NK-92 treated with Interleukin-12 subunit alpha and Interleukin-12 subunit beta, amount 100 ng/mL, for 24 hours (cell line): Measurements from ENCODE around the gene IFNE.
"Not testable (repeated sequence)": the region's sequence is repeated elsewhere in the genome, so short reads cannot be mapped to it uniquely, and the experiment has no call there.

Source experiments
- DNase-seq: peaks from one replicate; lab custom pipeline; 2025; lab: John Stamatoyannopoulos, UW

IFNE gene

GRCh38 chr9:21491756-21492155 lies 9.6 kb upstream of the IFNE start:
- no peak for DNase-seq

GRCh38 chr9:21481470-21482056 lies 550 bp downstream of the IFNE start:
- no peak for DNase-seq

GRCh38 chr9:21479152-21479702 lies 2.9 kb downstream of the IFNE start:
- no peak for DNase-seq

GRCh38 chr9:21477466-21477865 lies 4.6 kb downstream of the IFNE start:
- no peak for DNase-seq

GRCh38 chr9:21473236-21473635 lies 8.9 kb downstream of the IFNE start:
- no peak for DNase-seq

- DNase-seq = no peak
Measured at GRCh38 chr9:21470126-21470525, 12.0 kb downstream of the IFNE start.

GRCh38 chr9:21465859-21466518 lies 16.1 kb downstream of the IFNE start:
- DNase-seq = no peak

GRCh38 chr9:21465138-21465537 lies 17.0 kb downstream of the IFNE start:
- no peak for DNase-seq

GRCh38 chr9:21461377-21461776 lies 20.7 kb downstream of the IFNE start:
- DNase-seq = no peak

- DNase-seq = no peak
Measured at GRCh38 chr9:21455320-21455719, 26.8 kb downstream of the IFNE start.

- no peak for DNase-seq
Measured at GRCh38 chr9:21454149-21454548, 28.0 kb downstream of the IFNE start.

- DNase-seq = no peak
Measured at GRCh38 chr9:21452681-21453080, 29.4 kb downstream of the IFNE start.

- no peak for DNase-seq
Measured at GRCh38 chr9:21450733-21451394, 31.2 kb downstream of the IFNE start.

GRCh38 chr9:21449312-21449711 lies 32.8 kb downstream of the IFNE start:
- DNase-seq = not testable (repeated sequence)

GRCh38 chr9:21443849-21444625 lies 38.1 kb downstream of the IFNE start:
- DNase-seq = no peak

- DNase-seq = no peak
Measured at GRCh38 chr9:21440139-21440538, 42.0 kb downstream of the IFNE start, which contains the start of gene IFNA1. IFNA1 (plus strand) TSS chr9:21440439; CDS start chr9:21440508, 69 bp downstream.

- DNase-seq = not testable (repeated sequence)
Measured at GRCh38 chr9:21435015-21435383, 47.1 kb downstream of the IFNE start.

- no peak for DNase-seq
Measured at GRCh38 chr9:21434202-21435014, 47.7 kb downstream of the IFNE start.

GRCh38 chr9:21432672-21433425 lies 49.3 kb downstream of the IFNE start:
- no peak for DNase-seq
